Endothelial cell of umbilical vein (primary cell): Measurements from ENCODE around the gene ITGA5. TPM values are rescaled to one million over a fixed set of nuclear protein-coding genes. Genes with fewer than 3 reads are reported as not detected.

Experiments
- BruUV-seq: library from RNA; stranded (reverse); fragments of 400-500 nt; replicated peaks from 2 replicates; lab custom pipeline; 2021; lab: Mats Ljungman, UMichigan
- CTCF ChIA-PET: fragments of 300-600, 350-600 bp; sonication (Branson Sonifier 250); formaldehyde crosslinking; loops from one replicate; lab custom pipeline; 2021; ENCODE audit warnings: antibody characterized with exemption, inconsistent platforms; lab: Charles Lee
- POLR2A ChIA-PET: fragments of 300-600, 350-600 bp; sonication (Branson Sonifier 250); formaldehyde crosslinking; loops from one replicate; lab custom pipeline; 2021; ENCODE audit warnings: antibody characterized with exemption, inconsistent platforms; lab: Charles Lee
- DNase-seq: peaks from one replicate; pipeline ENCODE4 v3.0.0-alpha.2; 2011; ENCODE audit warnings: low read depth, low spot score
- FAIRE-seq: peaks from 2 replicates; lab custom pipeline; 2011; peaks lifted over from hg19 to GRCh38; lab: Jason Lieb, UNC
- H2AFZ ChIP-seq: 2 replicates; pipeline ENCODE4 v1.6.0; 2012; ENCODE audit warnings: low read depth, low read length, control low read depth, inconsistent platforms
- H3K27ac ChIP-seq: 2 replicates; pipeline ENCODE4 v1.5.1; 2011; ENCODE audit warnings: low read depth, mild to moderate bottlenecking, control low read depth, low read length, moderate library complexity; ENCODE audit not compliant: insufficient read depth
- H3K27me3 ChIP-seq, 2 experiments: 2 replicates each; pipeline versions ENCODE4 v1.6.0 to v1.6.1; 2011; ENCODE audit warnings: low read length in 2 of 2, mixed read lengths in 1 of 2; ENCODE audit not compliant: control insufficient read depth in 2 of 2, insufficient read depth in 2 of 2
- H3K36me3 ChIP-seq, 2 experiments: 2 replicates in 1 of 2; 3 replicates in 1 of 2; pipeline ENCODE4 v1.5.1; 2011; ENCODE audit warnings: low read length in 2 of 2, mild to moderate bottlenecking in 1 of 2, moderate library complexity in 1 of 2; ENCODE audit not compliant: control insufficient read depth in 2 of 2, insufficient read depth in 2 of 2; ENCODE audit errors: extremely low read depth in 1 of 2
- H3K4me1 ChIP-seq: 3 replicates; pipeline ENCODE4 v1.5.1; 2011; ENCODE audit warnings: mild to moderate bottlenecking, low read length; ENCODE audit not compliant: control insufficient read depth, insufficient read depth; ENCODE audit errors: extremely low read depth
- H3K4me2 ChIP-seq: 2 replicates; pipeline ENCODE4 v1.6.1; 2011; ENCODE audit warnings: low read length, control low read depth, mixed read lengths; ENCODE audit not compliant: insufficient read depth
- H3K4me3 ChIP-seq, 3 experiments: fragments of 200-600 bp in 1 of 3; sonication (generic), shearing (Covaris generic) in 1 of 3; replicated peaks in 1 of 3; 2 replicates each; pipeline ENCODE4 v1.5.1; 2011 to 2016; ENCODE audit warnings: control low read depth in 3 of 3, low read length in 3 of 3, mild to moderate bottlenecking in 2 of 3, inconsistent platforms in 1 of 3, low read depth in 1 of 3, moderate library complexity in 1 of 3; ENCODE audit not compliant: insufficient read depth in 1 of 3
- H3K79me2 ChIP-seq: 2 replicates; pipeline ENCODE4 v1.6.0; 2012; ENCODE audit warnings: low read length, inconsistent platforms; ENCODE audit not compliant: control insufficient read depth, insufficient read depth
- H3K9ac ChIP-seq: replicated peaks from 2 replicates; pipeline ENCODE3; 2011; ENCODE audit warnings: low read length, control low read depth; ENCODE audit not compliant: insufficient read depth; ENCODE audit errors: extremely low read depth
- H3K9me1 ChIP-seq: replicated peaks from 3 replicates; pipeline ENCODE4 v1.6.0; 2011; ENCODE audit warnings: mild to moderate bottlenecking, low read length; ENCODE audit not compliant: control insufficient read depth, insufficient read depth; ENCODE audit errors: extremely low read depth
- H3K9me3 ChIP-seq: replicated peaks from 2 replicates; pipeline ENCODE4 v1.5.1; 2012; ENCODE audit warnings: low read length, inconsistent platforms; ENCODE audit not compliant: control insufficient read depth, insufficient read depth
- H4K20me1 ChIP-seq: replicated peaks from 2 replicates; pipeline ENCODE3; 2011; ENCODE audit warnings: mild to moderate bottlenecking, low read length; ENCODE audit not compliant: control insufficient read depth, insufficient read depth; ENCODE audit errors: extremely low read depth
- EZH2 ChIP-seq: IDR thresholded peaks from 2 replicates; pipeline ENCODE4 v1.6.1; 2012; ENCODE audit warnings: borderline replicate concordance, low read depth, mild to moderate bottlenecking, moderate library complexity, low read length, inconsistent platforms; ENCODE audit not compliant: severe bottlenecking
- FOS ChIP-seq: IDR thresholded peaks from 2 replicates; pipeline ENCODE4 v1.6.1; 2011; ENCODE audit warnings: mild to moderate bottlenecking, low read length, moderate library complexity, borderline replicate concordance; ENCODE audit not compliant: insufficient read depth
- GATA2 ChIP-seq: IDR thresholded peaks from 2 replicates; pipeline ENCODE4 v1.7.0; 2011; ENCODE audit warnings: low read depth, mild to moderate bottlenecking, moderate library complexity, mixed read lengths, low read length; ENCODE audit not compliant: insufficient read length, insufficient read depth
- JUN ChIP-seq: IDR thresholded peaks from 2 replicates; pipeline ENCODE4 v1.6.1; 2011; ENCODE audit warnings: borderline replicate concordance, low read depth; ENCODE audit not compliant: insufficient read length, insufficient read depth
- MYC ChIP-seq: IDR thresholded peaks from one replicate; pipeline ENCODE4 v1.6.1; 2011; ENCODE audit warnings: mild to moderate bottlenecking, low read depth, low read length
- POLR2A ChIP-seq: IDR thresholded peaks from 2 replicates; pipeline ENCODE4 v1.6.1; 2012; ENCODE audit warnings: low read depth, mild to moderate bottlenecking, control low read depth, low read length
- dilution Hi-C: fragments of 300-500 bp; cut with MboI; formaldehyde crosslinking; loops from one replicate; pipeline ENCODE4 v1.15.0; 2019; ENCODE audit warnings: low sequenced_read_pairs; ENCODE audit not compliant: extremely low pct_ligation_motif_present
- intact Hi-C: fragments of 100-400 bp; cut with micrococcal nuclease; formaldehyde crosslinking; loops from one replicate; pipeline ENCODE4 v1.10.0; 2022
- polyA plus RNA-seq, 4 experiments: library from polyadenylated mRNA; depleted of rRNA in 3 of 4; stranded (reverse) in 3 of 4; unstranded in 1 of 4; fragments of >200 nt; gene quantifications; 2 replicates each; pipeline versions ENCODE4 v1.2.1 to v1.2.3, GENCODE V29; 2011 to 2012; ENCODE audit warnings: missing spikeins in 1 of 4
- total RNA-seq: library from RNA; stranded (reverse); gene quantifications from 2 replicates; pipeline ENCODE4 v1.2.3, GENCODE V29; 2021
- TF ChIP-seq, protein P1 (sequence below), 2 donors: IDR thresholded peaks; 1 replicate in 1 of 2; 2 replicates in 1 of 2; pipeline ENCODE4 v1.5.1; 2011; ENCODE audit warnings: low read length in 2 of 2, mild to moderate bottlenecking in 2 of 2, moderate library complexity in 2 of 2, control low read depth in 1 of 2, inconsistent platforms in 1 of 2, low read depth in 1 of 2; ENCODE audit not compliant: insufficient read depth in 1 of 2; ENCODE audit errors: extremely low read depth in 1 of 2
- TF ChIP-seq, protein P2 (sequence below): IDR thresholded peaks from 2 replicates; pipeline ENCODE4 v1.6.1; 2011; ENCODE audit not compliant: insufficient read depth, insufficient read length

Gene ITGA5
- total and polyA plus RNA-seq, 2 donors (not counting 3 experiments of a cell fraction or from before 2014, with no cell fraction given), result 657 to 938 TPM

DNA sequence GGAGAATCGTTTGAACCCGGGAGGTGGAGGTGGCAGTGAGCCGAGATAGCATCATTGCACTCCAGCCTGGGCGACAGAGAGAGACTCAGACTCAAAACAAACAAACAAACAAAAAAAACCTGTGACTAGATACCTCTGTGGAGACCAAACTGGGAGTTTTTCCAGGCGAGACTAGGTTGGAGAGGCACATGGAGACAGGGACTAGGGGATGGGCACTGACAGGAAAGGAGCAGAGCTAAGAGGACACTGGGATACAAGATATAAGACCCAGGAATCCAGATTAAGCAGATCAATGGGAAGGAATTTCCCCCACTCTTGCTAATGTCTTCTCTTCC lies 4.7 kb upstream of the ITGA5 start:
- POLR2A ChIA-PET, result no interaction called here
- no TSS peak for BruUV-seq

More for the DNA sequence above, 4.7 kb upstream of the ITGA5 start:
- peaks cover 84% of the 10 kb centered on the region for H3K4me1 ChIP-seq
- dilution Hi-C loops, result no loop called here
- H3K9me3 ChIP-seq, result no peaks in the 10 kb centered on the region
- H3K9ac ChIP-seq, result no peak overlapping the region
- TF ChIP-seq MYC, result no peak
- TF ChIP-seq, protein P1, sequence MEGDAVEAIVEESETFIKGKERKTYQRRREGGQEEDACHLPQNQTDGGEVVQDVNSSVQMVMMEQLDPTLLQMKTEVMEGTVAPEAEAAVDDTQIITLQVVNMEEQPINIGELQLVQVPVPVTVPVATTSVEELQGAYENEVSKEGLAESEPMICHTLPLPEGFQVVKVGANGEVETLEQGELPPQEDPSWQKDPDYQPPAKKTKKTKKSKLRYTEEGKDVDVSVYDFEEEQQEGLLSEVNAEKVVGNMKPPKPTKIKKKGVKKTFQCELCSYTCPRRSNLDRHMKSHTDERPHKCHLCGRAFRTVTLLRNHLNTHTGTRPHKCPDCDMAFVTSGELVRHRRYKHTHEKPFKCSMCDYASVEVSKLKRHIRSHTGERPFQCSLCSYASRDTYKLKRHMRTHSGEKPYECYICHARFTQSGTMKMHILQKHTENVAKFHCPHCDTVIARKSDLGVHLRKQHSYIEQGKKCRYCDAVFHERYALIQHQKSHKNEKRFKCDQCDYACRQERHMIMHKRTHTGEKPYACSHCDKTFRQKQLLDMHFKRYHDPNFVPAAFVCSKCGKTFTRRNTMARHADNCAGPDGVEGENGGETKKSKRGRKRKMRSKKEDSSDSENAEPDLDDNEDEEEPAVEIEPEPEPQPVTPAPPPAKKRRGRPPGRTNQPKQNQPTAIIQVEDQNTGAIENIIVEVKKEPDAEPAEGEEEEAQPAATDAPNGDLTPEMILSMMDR (IDR thresholded peaks at IDR 0.05; ENCODE audit: extremely low read depth in 1 of 2, insufficient read depth in 1 of 2, low read depth in 1 of 2, low read length in 2 of 2), result no peak
- no peak for TF ChIP-seq GATA2
- no peak for TF ChIP-seq EZH2
- TF ChIP-seq POLR2A, result no peak
- TF ChIP-seq JUN, result no peak
- no peak for TF ChIP-seq FOS
- TF ChIP-seq, protein P2, sequence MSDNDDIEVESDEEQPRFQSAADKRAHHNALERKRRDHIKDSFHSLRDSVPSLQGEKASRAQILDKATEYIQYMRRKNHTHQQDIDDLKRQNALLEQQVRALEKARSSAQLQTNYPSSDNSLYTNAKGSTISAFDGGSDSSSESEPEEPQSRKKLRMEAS, result no peak
- peak overlapping the region; percentile 79 for H3K27ac ChIP-seq
- H3K4me2 ChIP-seq, result no peak overlapping the region
- no peak for DNase-seq
- H3K36me3 ChIP-seq, result no peaks in the 10 kb centered on the region
- no peaks in the 10 kb centered on the region for H3K9me1 ChIP-seq
- FAIRE-seq, result peak; percentile 8
- H4K20me1 ChIP-seq, result no peaks in the 10 kb centered on the region
- CTCF ChIA-PET, result interaction anchor here (1.2 to 1.8 kb wide), 3 partner anchors 9 to 24 kb away, joined by 6 to 8 read pairs (median 6); no protein-coding TSS in a partner anchor
- H2AFZ ChIP-seq, result no peak overlapping the region
- peaks cover 14% of the 10 kb centered on the region for H3K79me2 ChIP-seq
- no peak overlapping the region for H3K4me3 ChIP-seq
- no peaks in the 10 kb centered on the region for H3K27me3 ChIP-seq
- intact Hi-C loops, result no loop called here
